ENCODE data around the gene SLC6A8.
"Not testable (repeated sequence)": the region's sequence is repeated elsewhere in the genome, so short reads cannot be mapped to it uniquely, and the experiment has no call there.

The SLC6A8 gene

DNA sequence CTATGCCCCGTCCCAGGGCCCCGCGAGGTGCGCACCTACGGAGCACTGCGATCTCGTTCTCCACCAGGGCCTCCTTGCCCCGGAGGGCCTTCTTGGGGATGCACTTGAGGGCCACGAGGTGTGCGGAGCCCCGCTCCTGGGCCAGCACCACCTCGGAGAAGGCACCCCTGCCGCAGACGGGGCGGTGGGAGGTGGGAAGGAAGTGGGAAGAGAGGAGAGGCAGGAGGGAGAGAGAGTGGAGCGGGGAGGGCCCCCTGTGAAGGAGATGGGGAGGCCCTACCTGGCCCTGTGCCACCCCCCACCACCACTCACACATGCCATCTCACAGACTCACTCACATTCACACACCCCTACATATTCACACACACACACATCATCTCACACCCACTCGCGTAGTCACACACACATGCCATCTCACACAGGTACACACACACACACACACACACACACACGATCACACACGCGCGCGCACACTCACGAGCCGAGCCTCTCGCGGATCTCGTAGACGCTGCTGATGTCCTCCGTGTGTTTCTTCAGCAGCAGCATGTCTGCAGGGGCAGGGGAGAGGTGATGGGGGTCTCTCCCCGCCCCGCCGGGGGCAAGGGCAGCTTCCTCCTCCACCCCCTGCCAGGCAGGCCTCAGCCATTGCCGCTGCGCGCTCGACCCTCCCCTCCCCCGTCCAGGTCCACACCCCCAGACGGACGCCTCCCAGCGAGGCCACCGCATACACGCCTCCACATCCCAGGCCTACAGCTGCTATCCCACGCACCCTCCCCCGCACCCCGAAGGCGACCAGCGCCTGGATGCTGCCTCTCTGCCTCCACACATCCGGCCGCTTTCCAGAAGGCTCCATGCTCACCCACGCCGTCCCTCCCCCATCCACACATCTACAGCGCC, 14.9 kb upstream of the SLC6A8 start:
- TF ChIP-seq, protein P1, sequence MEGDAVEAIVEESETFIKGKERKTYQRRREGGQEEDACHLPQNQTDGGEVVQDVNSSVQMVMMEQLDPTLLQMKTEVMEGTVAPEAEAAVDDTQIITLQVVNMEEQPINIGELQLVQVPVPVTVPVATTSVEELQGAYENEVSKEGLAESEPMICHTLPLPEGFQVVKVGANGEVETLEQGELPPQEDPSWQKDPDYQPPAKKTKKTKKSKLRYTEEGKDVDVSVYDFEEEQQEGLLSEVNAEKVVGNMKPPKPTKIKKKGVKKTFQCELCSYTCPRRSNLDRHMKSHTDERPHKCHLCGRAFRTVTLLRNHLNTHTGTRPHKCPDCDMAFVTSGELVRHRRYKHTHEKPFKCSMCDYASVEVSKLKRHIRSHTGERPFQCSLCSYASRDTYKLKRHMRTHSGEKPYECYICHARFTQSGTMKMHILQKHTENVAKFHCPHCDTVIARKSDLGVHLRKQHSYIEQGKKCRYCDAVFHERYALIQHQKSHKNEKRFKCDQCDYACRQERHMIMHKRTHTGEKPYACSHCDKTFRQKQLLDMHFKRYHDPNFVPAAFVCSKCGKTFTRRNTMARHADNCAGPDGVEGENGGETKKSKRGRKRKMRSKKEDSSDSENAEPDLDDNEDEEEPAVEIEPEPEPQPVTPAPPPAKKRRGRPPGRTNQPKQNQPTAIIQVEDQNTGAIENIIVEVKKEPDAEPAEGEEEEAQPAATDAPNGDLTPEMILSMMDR (IDR thresholded peaks at IDR 0.05; ENCODE audit: control insufficient read depth, extremely low read depth, insufficient read depth): no peak
- H3K4me3 ChIP-seq (ENCODE audit: low read depth, low read length): no peak overlapping the region
- no peak for DNase-seq (ENCODE audit: low read depth)

DNA sequence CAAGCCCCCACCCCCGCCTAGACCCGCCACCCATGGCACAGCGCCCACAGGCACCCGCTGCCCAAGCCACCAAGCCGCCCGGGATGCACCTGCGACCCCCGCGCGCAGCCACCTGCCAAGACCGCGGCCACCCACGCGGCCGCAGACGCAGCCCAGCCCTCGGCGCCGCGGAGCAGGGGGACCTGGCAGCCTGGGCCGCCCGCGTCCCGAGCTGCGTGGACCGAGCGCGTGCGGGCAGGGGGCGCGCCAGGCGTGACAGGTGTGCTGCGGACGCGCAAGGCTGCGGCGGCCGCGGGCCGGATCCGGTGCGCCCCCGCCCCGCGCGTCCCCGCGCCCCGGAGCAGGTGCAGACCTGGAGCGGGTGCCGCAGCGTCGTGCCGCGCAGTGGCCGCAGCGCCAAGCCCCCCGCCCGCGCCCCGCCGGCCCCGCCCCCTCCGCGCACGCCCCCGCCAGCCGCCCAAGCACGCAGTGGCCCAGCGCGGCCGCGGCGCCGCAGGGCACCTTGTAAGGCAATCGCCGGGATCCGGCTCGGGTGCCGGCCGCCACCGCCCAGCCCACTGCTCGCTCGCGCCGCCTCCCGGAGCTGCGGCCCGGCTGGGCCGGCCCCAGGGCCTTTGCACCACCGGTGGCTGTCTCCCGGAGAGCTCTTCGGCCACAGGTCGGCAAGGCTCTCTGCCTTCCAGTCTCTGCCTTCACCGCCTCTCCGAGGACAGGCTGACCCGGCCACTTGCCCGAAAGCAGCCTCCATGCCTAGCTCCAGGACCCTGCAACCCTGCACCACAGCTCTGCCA, 14.1 kb upstream of the SLC6A8 start, which contains the start of gene PNCK:
TSS of gene PNCK (minus strand) at position 386 of the 791 bp plus-strand sequence. CDS start 737 bp downstream, outside the sequence.
- TF ChIP-seq, protein P1 (IDR thresholded peaks at IDR 0.05; ENCODE audit: control insufficient read depth, extremely low read depth, insufficient read depth): no peak
- DNase-seq (ENCODE audit: low read depth): no peak
- H3K4me3 ChIP-seq (ENCODE audit: low read depth, low read length): no peak within 1 kb of the TSS

DNA sequence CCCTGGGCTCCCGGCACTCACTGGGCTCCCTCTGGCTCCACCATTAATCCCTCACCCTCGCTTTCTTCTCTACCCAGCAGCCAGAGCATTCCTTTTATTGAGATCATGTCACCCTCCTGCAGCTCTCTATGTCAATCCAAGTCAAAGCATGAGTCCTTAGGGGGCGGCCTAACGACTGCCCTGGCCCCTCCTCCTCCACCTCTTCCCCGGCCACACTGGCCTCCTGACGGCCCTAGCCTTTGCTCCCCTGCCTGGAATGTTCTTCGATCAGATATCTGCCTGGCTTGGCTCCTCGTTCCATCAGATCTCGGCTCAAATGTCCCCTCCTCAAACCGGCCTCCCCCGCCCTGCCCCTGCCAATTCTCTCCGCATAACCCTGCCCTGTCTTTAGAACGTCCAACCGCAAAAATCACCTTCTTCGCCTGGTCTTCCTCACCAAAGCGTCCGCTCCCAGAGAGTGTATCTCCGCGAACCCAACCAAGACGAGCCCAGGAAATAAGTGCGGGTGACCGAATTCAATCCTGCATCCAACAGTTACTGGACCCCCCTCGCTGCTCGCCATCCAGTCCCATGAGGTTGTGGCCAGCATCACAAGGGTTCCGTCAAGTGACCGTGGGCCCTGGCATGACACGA, 13.4 kb upstream of the SLC6A8 start:
- DNase-seq (ENCODE audit: low read depth): no peak
- no peak overlapping the region for H3K4me3 ChIP-seq (ENCODE audit: low read depth, low read length)
- TF ChIP-seq, protein P1 (IDR thresholded peaks at IDR 0.05; ENCODE audit: control insufficient read depth, extremely low read depth, insufficient read depth): no peak

DNA sequence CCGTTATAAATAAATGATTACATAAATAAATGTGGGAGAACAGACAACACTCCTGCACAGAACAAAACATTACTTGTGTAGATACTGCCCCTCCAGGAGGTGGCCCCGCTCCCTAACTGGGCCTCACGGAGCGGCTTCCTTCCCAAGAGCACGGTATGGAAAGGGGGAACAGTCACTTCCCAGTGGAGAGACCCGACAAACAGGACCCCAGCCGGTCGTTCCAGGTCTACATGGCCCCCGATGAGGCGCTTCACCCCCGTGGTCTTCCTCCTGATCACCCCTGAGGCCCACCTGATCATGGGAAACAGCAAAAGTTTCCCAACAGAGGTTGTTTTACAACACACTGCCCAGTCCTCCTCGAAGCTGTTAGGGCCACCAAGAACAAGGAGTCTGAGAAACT, 6.6 kb upstream of the SLC6A8 start:
- no peak for DNase-seq (ENCODE audit: low read depth)
- H3K4me3 ChIP-seq (ENCODE audit: low read depth, low read length): no peak overlapping the region
- TF ChIP-seq, protein P1 (IDR thresholded peaks at IDR 0.05; ENCODE audit: control insufficient read depth, extremely low read depth, insufficient read depth): no peak

DNA sequence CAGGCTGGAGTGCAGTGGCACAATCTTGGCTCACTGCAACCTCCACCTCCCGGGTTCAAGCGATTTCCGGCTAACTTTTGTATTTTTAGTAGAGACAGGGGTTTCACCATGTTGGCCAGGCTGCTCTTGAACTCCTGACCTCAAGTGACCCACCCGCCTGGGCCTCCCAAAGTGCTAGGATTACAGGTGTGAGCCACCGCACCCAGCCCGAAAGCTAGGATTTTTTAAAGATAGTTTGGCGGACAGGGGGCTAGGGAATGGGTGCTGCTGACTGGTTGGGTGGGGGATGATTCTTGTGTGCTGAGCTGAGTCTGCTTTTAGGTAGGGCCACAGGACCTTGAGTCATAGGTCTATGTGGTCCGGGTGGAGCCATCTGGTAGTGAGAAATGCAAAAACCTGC, 4.2 kb upstream of the SLC6A8 start:
- DNase-seq (ENCODE audit: low read depth); H3K4me3 ChIP-seq (ENCODE audit: low read depth, low read length): not testable (repeated sequence)

DNA sequence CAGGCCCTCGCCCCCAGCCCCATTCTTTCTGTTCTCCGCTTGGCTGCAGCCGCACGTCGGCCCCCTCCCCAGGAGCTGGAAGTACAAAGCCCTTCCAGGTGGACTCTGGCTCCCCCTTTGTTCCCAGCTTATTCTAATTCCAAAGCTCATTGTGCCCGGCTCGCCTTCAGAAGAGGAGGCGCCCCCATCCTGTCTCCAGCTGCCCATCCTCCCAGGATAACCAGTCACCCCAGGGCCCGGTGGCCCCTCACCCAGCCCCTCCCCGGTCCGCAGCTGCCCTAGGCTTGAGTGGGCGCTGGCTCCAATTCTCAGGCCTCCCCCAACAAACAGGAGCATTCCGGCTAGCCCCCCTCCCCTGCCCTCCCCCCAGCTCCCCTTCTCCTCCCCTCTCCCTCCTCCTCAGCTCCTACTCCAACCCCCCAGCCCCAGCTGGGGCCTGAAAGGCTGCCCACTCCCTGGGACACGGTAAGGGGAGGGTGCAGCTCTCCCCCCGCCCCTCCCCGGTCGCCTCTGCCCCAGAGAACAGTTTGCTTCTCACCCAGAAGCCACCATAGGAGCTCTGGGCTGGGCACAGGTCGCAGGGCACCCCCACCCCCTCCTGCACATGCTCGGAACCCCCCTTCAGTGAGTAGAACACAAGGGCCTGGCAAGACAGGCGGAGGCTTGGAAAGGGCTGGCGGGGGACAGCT, 3.1 kb upstream of the SLC6A8 start:
- no peak for DNase-seq (ENCODE audit: low read depth)
- H3K4me3 ChIP-seq (ENCODE audit: low read depth, low read length): no peak overlapping the region
- TF ChIP-seq, protein P1 (IDR thresholded peaks at IDR 0.05; ENCODE audit: control insufficient read depth, extremely low read depth, insufficient read depth): no peak
